Stimulated activated naive CD4-positive, alpha-beta T cell (primary cell): ENCODE measurements around the gene LDLRAD4.

Experiments
- DNase-seq, 6 experiments: peaks; one replicate each; lab custom pipeline; 2025; lab: John Stamatoyannopoulos, UW

Gene LDLRAD4

DNA sequence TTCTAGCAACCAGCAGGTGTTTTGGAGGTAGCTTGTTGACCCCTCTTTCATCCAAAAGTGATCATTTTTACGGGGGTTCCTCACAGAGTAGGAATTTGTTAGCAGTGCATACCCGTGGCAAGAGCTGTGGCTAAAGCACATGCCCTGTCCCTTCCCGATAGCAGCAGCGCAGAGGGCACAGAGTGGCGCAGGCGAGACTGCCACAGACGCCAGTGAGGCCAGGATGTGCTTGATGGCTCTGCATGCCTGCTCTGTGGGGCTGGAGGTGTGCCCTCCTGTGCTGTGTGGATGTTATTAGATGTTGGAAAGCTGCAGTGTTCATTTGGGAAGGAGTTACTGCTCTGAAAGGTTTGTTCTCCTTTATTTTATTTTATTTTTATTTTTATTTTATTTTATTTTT lies 354.2 kb downstream of the LDLRAD4 start:
- DNase-seq: no peak

DNA sequence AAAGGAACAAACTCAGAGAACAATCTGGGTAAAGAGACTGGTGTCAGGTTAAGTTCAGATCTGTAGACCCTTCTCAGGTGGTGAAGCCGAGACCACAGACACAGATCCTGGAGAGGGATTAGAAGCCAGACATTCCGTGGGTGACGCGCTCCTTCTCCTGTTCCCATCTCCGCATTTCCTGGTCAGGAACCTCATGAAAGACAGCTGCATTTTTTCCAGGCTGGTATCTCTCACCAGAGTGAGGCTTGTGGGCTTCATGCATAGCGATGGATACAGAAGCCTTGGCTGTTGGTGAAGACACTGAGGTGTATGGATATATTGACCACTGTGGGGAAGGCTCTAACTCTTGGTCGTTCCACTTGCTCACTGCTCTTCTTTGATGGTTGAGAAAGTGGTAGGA lies 355.2 kb downstream of the LDLRAD4 start:
- DNase-seq: no peak

DNA sequence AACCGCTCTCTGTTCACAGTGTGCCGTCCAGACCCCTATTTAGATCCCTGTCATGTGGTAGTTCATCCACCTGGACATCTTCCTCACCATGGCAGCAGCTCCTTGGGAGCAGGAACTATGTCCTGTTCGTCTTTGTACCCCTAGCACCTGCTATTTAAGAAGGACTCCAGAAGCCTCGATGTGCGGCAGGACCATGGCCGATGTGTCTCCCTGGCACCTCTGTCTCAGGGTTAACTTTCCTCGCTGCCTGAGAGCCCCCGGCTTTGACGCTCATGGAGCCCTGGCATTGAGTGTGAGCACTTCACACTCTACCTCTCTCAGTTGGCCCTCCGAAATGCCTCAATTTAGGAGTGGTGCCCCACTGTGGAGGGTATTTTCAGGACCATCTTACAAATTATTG lies 355.8 kb downstream of the LDLRAD4 start:
- DNase-seq: no peak

DNA sequence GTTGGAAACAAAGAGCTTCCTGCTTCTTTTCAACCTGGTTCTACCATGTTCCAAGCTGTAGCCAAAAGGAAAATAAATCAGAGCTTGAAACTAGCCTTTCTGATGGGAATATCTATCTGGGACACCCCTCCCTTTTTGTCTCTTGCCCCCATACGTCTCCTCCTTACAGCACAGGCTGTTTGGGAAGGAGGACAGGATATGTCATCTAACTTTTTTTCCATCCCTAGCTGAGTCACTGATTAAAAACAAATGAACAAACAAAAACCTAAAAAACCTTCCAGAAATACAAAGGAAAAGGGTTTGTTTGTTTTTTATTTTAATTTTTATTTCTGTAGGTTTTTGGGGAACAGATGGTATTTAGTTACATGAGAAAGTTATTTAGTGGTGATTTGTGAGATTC lies 356.2 kb downstream of the LDLRAD4 start:
- no peak for DNase-seq

DNA sequence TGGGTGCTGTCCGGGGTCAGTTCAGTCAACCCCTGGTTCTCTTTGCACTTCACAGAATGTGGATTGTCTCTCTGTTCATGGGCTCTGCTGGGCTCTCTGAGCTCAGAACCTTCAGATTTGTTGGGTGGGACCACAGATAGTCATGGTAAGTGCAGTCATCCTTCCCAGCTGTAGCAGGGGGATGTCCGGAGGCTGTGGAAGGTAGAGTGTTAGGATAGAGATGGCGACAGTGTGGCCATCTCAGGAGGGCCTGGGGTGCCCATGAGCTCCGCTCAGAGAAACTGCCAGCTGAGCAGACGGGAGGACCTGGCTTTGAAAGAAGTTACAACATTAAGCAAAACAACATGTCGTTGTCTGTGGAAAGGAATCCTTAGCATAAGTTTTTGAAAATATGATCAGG lies 358.0 kb downstream of the LDLRAD4 start:
- no peak for DNase-seq

DNA sequence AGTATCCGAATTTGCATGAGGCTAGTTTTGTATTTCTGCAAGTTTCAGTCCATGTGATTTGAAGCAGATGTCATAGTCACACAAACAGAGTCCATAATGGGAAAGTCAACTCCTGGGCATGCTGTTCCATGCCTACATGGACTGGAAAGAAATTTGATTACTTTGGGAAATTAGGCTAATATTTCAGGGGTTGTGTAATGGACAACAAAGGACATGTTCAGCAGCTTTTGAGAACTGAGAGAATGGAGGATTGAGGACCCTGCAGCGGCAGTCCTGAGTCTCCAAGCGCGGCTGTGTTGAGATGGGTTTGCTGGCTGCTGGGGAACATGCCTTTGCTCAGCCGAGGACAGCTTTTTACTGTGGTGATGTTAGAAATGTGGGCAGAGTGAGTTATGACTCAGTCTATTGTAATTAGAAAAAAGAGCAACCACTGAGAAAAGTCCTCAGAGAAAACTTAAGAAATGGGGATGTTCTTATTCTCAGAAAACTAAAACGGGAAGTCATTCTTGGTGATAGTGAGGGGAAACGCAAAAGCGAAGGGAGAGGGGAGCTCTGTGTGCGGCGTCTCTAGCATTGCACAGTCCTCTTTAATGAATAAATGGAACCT lies 358.6 kb downstream of the LDLRAD4 start:
- DNase-seq: no peak

DNA sequence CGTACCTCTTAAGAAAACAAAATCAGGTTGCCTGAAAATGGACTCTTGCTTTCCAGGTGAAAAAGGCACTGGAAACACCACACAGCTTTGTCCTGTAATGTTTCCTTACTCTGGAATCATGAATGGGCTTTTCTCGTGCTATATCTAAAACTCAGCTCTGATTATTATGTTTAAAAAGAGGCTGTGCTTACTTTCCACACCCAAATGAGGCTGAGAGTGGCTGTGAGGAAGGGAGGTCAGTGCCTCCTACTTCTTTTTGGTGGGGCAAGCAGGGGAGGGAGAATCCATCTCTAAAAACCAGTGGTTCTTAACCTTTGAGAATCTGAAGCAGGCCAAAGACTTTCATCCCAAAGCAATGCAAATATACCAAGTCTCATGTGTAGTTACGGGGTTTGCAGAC lies 359.2 kb downstream of the LDLRAD4 start:
- no peak for DNase-seq

DNA sequence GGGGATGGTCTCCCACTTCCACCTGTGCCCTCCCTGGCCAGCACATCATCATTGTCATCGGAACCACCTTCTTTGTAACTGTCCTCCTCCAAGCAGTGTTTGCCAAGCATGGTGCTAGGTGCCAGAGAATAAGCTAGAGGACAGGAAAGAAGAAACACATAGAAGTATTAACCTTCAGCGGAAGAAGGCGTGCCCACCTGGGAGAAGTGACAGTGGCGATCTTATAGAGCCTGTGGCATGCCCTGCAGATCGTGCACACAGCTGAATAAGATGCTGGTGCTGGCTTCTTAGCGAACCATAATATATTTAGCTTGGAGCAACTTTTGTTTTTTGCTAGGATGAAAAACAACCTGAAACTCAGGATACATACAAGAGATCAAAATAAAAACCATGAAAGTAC lies 359.8 kb downstream of the LDLRAD4 start:
- DNase-seq: no peak

DNA sequence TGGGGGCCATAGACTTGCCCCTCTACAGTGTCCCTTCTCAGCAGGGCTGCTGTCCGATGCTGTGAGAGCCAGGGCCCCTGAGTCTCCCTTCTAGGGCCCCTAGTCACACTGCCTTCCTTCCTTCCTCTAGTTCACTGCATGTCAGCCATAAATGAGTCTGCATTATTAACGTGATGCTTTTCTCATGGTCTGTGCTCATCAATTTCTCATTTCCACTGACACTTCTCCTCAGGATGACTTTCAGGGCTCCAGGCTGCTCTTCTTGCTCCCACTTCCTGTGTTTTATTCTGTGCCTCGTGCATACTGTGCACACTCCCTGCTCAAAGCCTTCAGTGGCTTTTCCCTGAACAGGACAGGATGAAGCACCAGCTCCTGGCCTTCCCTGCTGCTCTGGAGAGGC lies 361.3 kb downstream of the LDLRAD4 start:
- DNase-seq: no peak

DNA sequence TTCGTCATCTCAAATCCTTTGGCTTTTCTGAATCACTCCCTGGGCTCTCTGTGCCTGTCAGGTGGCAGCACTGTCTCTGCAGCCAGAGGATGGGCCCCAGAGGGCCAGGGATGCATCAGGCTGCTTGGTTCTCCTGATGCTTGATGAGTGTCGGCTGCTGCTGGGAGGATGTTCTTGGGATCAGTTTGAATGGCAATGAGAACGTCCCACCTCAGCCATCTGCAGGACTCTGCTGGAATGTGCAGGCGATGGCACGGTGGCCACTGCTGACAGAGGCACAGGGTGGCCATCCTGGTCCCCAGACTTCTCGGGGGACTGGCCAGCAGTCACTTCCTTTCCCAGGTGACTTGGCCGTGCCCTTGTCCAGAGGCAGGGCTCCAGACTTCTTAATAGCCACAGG lies 361.8 kb downstream of the LDLRAD4 start:
- no peak for DNase-seq

DNA sequence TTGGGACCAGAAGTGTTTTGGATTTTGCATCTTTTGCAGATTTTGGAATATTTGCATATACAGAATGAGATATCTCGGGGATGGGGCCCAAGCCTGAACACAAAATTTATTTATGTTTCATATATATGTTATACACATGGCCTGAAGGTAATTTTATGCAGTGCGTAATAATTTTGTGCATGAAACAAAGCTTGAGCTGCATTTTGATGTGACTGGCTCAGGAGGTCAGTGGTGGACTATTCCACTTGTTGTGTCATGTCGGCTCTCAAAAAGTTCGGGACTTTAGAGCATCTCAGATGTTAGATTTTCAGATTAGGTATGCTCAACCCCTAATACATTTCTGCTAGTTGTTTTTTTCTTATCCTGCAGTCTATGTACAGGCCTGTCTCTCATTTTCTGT lies 362.4 kb downstream of the LDLRAD4 start:
- no peak for DNase-seq

DNA sequence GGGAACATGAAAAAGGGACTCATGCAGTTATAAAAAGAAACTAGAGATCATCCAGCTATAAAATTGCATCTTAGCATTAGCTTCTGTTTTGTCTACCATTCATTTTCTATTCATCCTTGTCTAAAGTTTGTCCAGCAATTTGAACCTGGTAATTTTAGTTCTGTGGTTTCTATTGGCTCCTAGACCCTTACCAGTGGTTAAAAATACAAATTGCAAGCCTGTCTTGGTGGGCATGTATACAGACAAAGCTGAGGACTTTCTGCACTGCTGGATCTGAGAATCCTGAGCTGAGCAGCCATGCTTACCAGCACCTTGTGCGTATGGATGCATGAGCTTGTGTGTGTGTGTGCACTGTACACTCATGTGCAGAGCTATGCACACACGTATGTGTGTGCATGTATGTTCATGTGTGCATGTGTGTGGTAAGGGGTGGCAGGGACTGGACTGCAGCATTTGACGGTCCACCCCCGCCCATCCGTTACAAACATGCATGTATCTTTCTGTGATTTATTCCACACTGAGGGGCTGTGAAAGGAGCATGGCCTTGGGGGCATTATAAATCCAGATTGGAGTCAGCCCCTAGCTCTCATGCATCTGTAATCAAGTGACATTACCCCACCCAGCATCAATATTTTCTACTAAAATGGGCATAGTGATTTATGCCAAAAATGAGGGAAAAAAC lies 363.1 kb downstream of the LDLRAD4 start:
- DNase-seq: no peak

DNA sequence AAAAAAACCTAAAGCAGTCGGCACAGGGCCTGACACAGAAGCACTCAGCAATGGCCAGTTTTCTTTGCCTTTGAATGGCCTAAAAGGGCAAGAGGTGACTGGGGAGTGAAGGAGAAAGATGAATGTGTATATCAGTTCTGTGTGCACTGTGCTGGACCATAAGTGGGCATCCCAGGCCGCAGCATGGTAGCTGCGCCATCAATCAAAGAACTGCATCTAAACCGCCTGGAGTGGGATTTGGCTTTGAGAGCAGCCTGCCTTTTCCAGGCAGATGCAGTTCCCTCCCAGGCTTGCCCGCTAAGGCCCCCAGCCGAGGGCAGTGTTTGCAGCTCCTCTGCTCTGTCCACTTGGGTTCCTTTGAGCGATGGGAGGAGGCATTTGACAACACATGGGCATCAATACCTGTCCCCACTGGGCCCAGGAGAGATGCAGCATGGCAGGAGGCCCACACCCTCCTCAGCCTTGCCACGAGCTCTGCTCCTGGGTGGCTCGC lies 363.7 kb downstream of the LDLRAD4 start:
- no peak for DNase-seq

DNA sequence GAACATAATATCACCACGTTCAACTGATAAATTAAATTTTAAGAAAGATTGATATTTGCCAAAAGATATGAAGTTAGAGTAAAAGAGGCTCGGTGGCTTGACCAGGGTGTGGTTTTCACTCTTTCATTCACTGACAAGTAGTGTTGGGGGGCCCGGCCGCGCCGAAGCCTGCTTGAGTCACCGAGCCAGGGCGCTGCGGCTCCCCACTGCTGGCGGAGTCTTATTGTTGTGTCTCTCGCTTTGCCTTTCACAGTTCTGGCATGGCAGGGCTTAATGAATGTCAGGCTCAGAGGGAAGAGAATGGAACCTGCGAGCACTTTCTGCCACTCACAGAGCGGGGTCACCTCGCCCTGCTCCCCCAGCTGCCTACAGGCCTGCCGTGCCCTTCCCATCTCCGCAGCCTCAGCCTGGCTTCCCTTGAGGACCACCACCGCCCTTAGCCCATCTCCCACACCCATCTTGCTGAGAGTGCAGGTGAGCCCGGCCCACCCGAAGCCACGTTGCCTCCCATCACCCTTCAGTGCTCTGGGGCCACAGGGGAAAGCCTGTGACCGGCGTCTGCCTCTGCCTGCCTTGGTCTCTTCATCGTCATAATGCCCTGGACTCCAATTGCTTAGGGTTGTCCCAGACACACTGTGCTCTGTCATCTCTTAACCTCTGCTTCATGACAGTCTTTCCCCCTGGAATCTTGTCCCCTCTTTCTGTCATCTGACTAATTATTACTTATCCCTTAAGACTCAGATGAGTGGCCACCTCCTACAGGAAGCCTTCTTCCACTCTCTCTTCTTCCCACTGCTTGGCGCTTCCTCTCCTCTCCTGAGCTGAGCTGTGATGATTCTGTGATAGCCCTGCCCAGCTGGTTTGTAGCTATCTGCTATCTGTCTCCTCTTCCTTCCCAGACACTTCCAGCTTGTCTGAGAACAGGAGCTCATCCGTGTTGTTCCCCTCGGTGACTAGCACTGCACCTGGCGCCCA lies 365.3 kb downstream of the LDLRAD4 start:
- no peak for DNase-seq

DNA sequence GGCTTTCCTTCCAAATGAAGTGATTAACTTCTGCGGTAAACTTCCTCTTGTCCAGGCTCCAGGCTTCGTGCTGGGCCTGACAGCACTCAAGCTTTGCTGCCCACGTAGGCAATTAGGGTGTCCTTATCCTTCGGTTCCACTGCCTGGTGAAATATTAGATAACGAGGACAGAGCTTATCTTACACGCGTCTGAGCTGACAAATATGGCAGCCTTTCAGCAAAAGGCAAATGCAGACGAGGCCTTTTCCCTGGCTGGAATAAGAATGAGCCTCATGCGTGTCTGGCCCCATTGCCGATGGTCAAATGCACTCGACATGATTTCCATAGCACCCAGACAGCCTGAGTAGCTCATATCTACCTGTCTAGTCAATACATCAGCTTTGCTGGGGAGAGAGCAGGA lies 366.3 kb downstream of the LDLRAD4 start:
- DNase-seq: no peak

DNA sequence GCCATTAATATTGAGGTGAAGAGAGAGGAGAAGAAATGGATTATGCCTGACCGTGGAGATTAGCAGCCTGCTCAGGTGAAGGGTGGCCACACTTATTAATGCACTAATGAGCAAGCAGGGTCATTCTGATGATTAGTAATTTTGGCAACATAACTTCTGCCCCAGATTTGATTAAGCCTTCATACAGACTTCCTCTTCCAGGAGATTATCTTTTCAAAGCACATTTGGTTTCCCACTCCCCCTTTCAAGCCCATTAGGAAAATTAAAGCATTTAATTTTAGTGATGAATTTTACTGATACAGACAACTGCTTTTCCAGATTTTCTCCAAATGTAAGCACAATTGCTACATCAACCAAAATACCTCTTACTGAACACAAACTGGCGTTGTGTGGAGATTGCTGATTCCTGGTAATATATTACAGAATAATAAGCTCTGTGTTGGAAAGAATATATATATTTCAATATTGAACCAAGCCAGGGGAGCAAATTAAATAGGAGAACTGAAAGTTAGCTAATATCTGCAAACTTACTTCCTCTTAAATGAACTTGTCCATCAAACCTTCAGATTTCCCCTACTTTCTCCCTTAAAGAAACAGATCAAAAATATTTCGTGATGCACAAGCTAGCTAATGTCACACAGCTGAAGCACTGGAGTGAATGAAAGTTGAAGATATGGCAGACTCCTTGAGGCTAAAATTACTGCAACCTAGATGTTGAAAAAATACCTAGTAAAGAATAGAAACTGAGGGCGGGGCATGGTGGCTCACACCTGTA lies 367.0 kb downstream of the LDLRAD4 start:
- DNase-seq: no peak

DNA sequence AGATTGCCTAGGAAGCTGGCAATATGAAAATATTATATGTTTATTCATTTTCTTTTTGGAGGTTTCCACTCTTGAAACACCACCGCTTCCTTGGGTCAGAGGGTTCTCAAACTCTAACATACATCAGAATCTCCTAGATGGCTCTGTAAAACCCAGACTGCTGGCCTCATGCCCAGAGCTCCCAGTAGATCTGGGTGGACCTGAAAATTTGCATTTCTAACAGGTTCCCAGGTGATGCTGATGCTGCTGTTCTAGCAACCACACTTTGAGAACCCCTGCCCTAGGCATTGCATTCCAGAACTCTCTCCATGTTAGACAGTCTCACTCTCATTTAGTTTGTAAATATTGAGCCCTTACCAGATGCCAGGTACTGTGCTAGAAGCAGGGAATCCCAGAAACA lies 368.4 kb downstream of the LDLRAD4 start:
- DNase-seq: no peak

DNA sequence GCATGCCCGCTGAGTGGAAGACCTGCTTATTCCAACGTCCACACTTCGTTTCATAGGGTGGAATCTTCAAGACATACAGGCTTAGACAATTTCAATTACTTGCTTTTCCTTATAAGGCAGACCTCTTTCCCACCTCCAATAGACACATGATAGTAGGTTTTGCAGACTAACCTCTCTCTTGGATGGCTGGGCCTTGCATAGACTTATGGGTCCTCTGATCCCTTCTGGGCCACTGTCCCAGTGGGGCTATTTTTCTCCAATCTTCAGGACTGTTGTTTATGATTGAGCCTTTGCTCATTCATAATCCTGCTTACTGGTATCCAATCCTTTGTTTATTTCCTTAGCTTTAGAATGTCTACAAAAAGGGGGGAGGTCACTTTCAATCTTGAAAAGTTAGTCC lies 368.9 kb downstream of the LDLRAD4 start:
- no peak for DNase-seq

DNA sequence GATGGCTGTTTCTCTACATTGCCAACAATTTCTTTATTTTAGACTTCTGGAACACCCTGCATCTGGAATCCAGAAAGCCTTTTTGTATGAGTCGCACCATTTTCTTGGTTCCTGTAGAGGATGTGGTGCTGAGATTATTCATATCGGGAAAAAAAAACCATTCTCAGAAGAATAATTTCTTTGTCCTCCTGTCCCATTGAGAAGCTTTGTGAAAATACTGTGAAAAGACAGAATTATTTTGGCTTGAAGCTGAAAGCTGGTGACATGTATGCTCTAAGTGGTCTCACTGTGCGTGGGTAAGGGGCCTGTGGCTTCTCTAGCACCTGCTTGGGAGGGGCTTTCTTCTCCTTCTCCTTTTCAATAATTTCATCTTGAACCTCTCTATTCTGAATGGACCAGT lies 369.4 kb downstream of the LDLRAD4 start:
- no peak for DNase-seq

DNA sequence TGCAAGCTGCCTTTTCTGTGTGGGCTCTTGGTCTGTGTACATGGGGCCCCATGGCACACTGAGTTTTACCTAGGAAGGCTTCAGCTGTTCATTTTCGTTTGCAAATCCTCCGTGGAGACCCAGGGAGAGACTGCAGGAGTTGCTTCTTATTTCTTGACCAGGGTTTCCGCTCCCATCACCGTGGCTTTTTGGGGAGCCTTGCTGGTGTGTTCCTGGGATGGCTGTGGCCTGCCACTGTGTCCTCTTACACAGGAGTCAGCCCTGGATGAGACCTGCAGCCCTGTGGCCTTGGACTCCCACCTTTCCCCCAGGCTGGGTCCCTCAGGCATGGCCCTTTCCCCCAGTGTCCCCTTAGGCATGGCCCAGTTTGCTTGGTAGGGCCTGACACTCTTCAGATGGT lies 370.8 kb downstream of the LDLRAD4 start:
- no peak for DNase-seq

DNA sequence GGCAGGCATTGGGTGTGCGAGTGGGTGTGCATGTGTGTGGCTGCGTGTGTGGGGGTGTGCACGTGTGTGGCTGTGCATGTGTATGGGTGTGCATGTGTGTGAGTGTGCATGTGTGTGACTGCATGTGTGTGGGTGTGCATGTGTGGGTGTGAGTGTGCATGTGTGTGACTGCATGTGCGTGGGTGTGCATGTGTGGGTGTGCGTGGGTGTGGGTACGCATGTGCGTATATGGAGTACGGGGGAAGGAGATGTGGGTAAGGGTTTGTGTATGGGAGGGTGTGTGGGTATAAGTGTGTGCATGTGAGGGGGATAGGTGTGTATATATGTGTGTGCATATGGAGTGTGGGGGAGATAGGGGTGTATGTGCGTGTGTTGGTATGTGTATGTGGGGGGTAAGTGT lies 371.4 kb downstream of the LDLRAD4 start:
- DNase-seq: no peak

DNA sequence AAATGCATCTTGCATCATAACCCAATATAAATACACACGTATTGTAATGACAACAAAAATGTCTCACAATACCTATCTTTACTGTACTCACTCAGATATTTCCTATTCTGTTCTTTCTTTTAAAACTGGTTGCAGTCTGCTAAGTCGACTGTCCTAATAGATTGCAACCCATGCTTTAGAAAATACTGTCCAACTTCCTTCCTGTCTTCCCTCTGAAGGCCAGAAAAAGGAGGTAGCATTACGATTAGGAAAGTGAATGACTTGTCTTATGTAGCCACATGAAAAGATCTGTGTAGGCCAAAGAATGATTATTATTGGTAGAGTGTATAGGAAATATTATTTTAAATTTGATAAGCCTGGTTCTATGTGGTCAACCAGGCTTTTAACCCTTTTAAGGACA lies 373.7 kb downstream of the LDLRAD4 start:
- no peak for DNase-seq
